ENCODE results near the gene FXN.

GRCh38 chr9:69070201-69070600, 34.6 kb downstream of the FXN start:
- TF ChIP-seq CTCF (conservative IDR thresholded peaks at IDR 0.05) (no peak), EZH2 (IDR thresholded peaks at IDR 0.05; ENCODE audit: low read depth) (no peak)

All from PC-9 (cell line).